K562 (cell line): ENCODE data around the gene STARD6.

Experiments used
- NR2C2 ChIP-seq, 2 experiments: fragments of 200-800 bp in 1 of 2; sonication (Bioruptor generic) in 1 of 2; sonication (generic) in 1 of 2; formaldehyde crosslinking in 1 of 2; IDR thresholded peaks; 2 replicates each; pipeline versions ENCODE4 v1.6.1 to v1.8.0; 2016 to 2022; ENCODE audit warnings: mild to moderate bottlenecking in 1 of 2, missing compliant biosample characterization in 1 of 2, missing genetic modification characterization in 1 of 2, missing genetic modification reagents in 1 of 2
- NRF1 ChIP-seq, 2 experiments: fragments of 450-650 bp; IDR thresholded peaks in 1 of 2; conservative IDR thresholded peaks in 1 of 2; 2 replicates each; pipeline ENCODE4 v1.6.1; 2014; ENCODE audit warnings: mild to moderate bottlenecking in 2 of 2
- SREBF2 ChIP-seq: sonication (generic); formaldehyde crosslinking; IDR thresholded peaks from 2 replicates; pipeline ENCODE4 v1.4.0; 2020; ENCODE audit warnings: mild to moderate bottlenecking, missing genetic modification reagents
- TF ChIP-seq, protein P1 (sequence below), 3 experiments: IDR thresholded peaks in 2 of 3; conservative IDR thresholded peaks in 1 of 3; 2 replicates each; pipeline ENCODE4 v1.5.1; 2011 to 2012; ENCODE audit warnings: low read length in 3 of 3, mild to moderate bottlenecking in 3 of 3, control low read depth in 2 of 3, improper control_type of control experiment in 1 of 3, inconsistent platforms in 1 of 3, low read depth in 1 of 3, mixed read lengths in 1 of 3, moderate library complexity in 1 of 3; ENCODE audit not compliant: insufficient read depth in 2 of 3

DNA sequence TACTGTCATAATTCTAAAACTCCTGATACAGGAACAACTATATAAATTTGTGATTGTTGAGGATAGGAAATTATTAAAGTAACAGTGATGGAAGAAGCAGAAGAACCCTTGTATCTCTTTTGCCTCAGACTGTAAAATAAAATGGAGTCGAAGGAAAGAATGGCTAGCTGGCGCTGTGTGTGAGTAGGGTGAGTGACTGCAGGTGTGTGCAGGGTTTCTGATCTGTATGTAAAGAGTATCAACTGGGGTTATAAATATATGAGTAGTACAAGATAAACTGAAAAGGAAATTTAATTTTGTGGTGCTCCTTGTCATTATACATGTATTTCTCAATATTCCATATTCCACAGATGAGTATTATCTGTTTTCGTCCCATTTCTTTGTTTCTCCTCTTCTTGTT, 73.1 kb downstream of the STARD6 start:
- TF ChIP-seq, protein P1, sequence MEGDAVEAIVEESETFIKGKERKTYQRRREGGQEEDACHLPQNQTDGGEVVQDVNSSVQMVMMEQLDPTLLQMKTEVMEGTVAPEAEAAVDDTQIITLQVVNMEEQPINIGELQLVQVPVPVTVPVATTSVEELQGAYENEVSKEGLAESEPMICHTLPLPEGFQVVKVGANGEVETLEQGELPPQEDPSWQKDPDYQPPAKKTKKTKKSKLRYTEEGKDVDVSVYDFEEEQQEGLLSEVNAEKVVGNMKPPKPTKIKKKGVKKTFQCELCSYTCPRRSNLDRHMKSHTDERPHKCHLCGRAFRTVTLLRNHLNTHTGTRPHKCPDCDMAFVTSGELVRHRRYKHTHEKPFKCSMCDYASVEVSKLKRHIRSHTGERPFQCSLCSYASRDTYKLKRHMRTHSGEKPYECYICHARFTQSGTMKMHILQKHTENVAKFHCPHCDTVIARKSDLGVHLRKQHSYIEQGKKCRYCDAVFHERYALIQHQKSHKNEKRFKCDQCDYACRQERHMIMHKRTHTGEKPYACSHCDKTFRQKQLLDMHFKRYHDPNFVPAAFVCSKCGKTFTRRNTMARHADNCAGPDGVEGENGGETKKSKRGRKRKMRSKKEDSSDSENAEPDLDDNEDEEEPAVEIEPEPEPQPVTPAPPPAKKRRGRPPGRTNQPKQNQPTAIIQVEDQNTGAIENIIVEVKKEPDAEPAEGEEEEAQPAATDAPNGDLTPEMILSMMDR (IDR thresholded peaks at IDR 0.05 in 2 of 3, conservative IDR thresholded peaks at IDR 0.05 in 1 of 3; ENCODE audit: insufficient read depth in 2 of 3, low read depth in 1 of 3, low read length in 3 of 3), result no peak
- TF ChIP-seq NR2C2 (CRISPR knock-in tag; IDR thresholded peaks at IDR 0.05), result no peak
- no peak for TF ChIP-seq NR2C2 (tag; IDR thresholded peaks at IDR 0.05)
- no peak for TF ChIP-seq SREBF2 (CRISPR knock-in tag)
- no peak for TF ChIP-seq NRF1 (conservative IDR thresholded peaks at IDR 0.05 in 1 of 2, IDR thresholded peaks at IDR 0.05 in 1 of 2)
